Stomach (tissue), 9 donors: ENCODE measurements around the gene SP3. TPM values are rescaled to one million over a fixed set of nuclear protein-coding genes. Genes with fewer than 3 reads are reported as not detected.
"Not testable (repeated sequence)": the region's sequence is repeated elsewhere in the genome, so short reads cannot be mapped to it uniquely, and the experiment has no call there.

Source experiments
- DNase-seq, 2 donors: peaks; one replicate each; pipeline versions ENCODE4 v3.0.0 to v3.0.0-alpha.2; 2013 to 2019
- H3K27ac ChIP-seq, 5 donors: fragments of 200-600 bp in 4 of 5; sonication (generic) in 4 of 5; one replicate each; pipeline ENCODE4 v1.5.1; 2013 to 2019; ENCODE audit warnings: mild to moderate bottlenecking in 1 of 5, moderate library complexity in 1 of 5
- H3K27me3 ChIP-seq, 3 donors: fragments of 200-600 bp; sonication (generic); one replicate each; pipeline ENCODE4 v1.5.1; 2017 to 2019; ENCODE audit warnings: mixed run types in 1 of 3
- H3K36me3 ChIP-seq, 4 donors: fragments of 200-600 bp; sonication (generic); 1 replicate in 3 of 4; 2 replicates in 1 of 4; pipeline ENCODE4 v1.5.1; 2016 to 2019
- H3K4me1 ChIP-seq, 4 donors: fragments of 200-600 bp; sonication (generic); one replicate each; pipeline ENCODE4 v1.5.1; 2016 to 2019
- H3K4me3 ChIP-seq, 4 donors: fragments of 200-600 bp; sonication (generic) in 3 of 4; one replicate each; pipeline ENCODE4 v1.5.1; 2016 to 2019; ENCODE audit warnings: mild to moderate bottlenecking in 1 of 4
- H3K9me3 ChIP-seq, 4 donors: fragments of 200-600 bp; sonication (generic); one replicate each; pipeline ENCODE4 v1.5.1; 2016 to 2019
- EP300 ChIP-seq: sonication (generic); formaldehyde crosslinking; IDR thresholded peaks from one replicate; pipeline ENCODE4 v1.6.1; 2017; ENCODE audit warnings: antibody characterized with exemption
- POLR2A ChIP-seq, 4 donors: fragments of 450-650 bp; IDR thresholded peaks; one replicate each; pipeline ENCODE4 v1.6.1; 2016; ENCODE audit warnings: antibody characterized with exemption in 4 of 4, control low read depth in 2 of 4, mild to moderate bottlenecking in 1 of 4, moderate library complexity in 1 of 4
- POLR2AphosphoS5 ChIP-seq, 3 donors: sonication (generic); formaldehyde crosslinking; IDR thresholded peaks; one replicate each; pipeline ENCODE4 v1.6.1; 2016; ENCODE audit warnings: antibody characterized with exemption in 3 of 3
- WGBS, 5 donors: extraction: QIAGEN DNeasy Blood & Tissue Kit in 3 of 5; methylation state at CpG; one replicate each; pipeline versions ENCODE4 v1.1.5 to v1.1.7; 2013 to 2018; 5-methylcytosine and 5-hydroxymethylcytosine counted together
- intact Hi-C: fragments of 100-400 bp; cut with DNase I; formaldehyde crosslinking; loops from one replicate; pipeline ENCODE4 v1.15.1; 2023; ENCODE audit warnings: low total_unique reads
- polyA plus RNA-seq, 3 donors: library from polyadenylated mRNA; stranded (reverse); fragments of 200-250 nt; gene quantifications; one replicate each; pipeline ENCODE4 v1.2.3, GENCODE V29; 2013
- total RNA-seq, 5 donors: library from RNA; depleted of rRNA; stranded (reverse); fragments of >200 nt; gene quantifications; one replicate each; pipeline versions ENCODE4 v1.1.0 to v1.2.3, GENCODE V29; 2014 to 2016
- TF ChIP-seq, protein P1 (sequence below), 7 experiments: fragments of 450-650 bp in 4 of 7; fragments of 200-600 bp in 3 of 7; sonication (generic) in 3 of 7; IDR thresholded peaks; one replicate each; pipeline ENCODE4 v1.5.1; 2016 to 2019; ENCODE audit warnings: antibody characterized with exemption in 7 of 7, control low read depth in 2 of 7, mild to moderate bottlenecking in 1 of 7
- donor health status: healthy with polysubstance abuse.
- donor health status: Bipolar disorder and iron deficiency.
- donor health status: healthy.

The SP3 gene
- total and polyA plus RNA-seq, 8 donors, result 15.0 to 147 (median 45.2) TPM

GRCh38 chr2:173898178-173898668, 67.0 kb downstream of the SP3 start:
- H3K36me3 ChIP-seq, result no peaks in the 10 kb centered on the region
- WGBS, 5 donors, result 74 to 87% (median 76%) methylated on average over 5 of the region's 5 CpGs
- no peaks in the 10 kb centered on the region for H3K27me3 ChIP-seq
- H3K27ac ChIP-seq, result no peak overlapping the region
- DNase-seq, result peak in 1 of 2 donors; percentile 10
- intact Hi-C loops, result no loop called here
- H3K4me1 ChIP-seq, result no peaks in the 10 kb centered on the region
- no peak overlapping the region for H3K4me3 ChIP-seq
- no peaks in the 10 kb centered on the region for H3K9me3 ChIP-seq
- no peak for TF ChIP-seq EP300
- TF ChIP-seq POLR2A (IDR thresholded peaks at IDR 0.05), result no peak
- TF ChIP-seq POLR2AphosphoS5 (IDR thresholded peaks at IDR 0.05), result no peak
- TF ChIP-seq, protein P1, sequence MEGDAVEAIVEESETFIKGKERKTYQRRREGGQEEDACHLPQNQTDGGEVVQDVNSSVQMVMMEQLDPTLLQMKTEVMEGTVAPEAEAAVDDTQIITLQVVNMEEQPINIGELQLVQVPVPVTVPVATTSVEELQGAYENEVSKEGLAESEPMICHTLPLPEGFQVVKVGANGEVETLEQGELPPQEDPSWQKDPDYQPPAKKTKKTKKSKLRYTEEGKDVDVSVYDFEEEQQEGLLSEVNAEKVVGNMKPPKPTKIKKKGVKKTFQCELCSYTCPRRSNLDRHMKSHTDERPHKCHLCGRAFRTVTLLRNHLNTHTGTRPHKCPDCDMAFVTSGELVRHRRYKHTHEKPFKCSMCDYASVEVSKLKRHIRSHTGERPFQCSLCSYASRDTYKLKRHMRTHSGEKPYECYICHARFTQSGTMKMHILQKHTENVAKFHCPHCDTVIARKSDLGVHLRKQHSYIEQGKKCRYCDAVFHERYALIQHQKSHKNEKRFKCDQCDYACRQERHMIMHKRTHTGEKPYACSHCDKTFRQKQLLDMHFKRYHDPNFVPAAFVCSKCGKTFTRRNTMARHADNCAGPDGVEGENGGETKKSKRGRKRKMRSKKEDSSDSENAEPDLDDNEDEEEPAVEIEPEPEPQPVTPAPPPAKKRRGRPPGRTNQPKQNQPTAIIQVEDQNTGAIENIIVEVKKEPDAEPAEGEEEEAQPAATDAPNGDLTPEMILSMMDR (IDR thresholded peaks at IDR 0.05), result no peak

- DNase-seq, result no peak
- intact Hi-C loops, result no loop called here
- Histone ChIP-seq H3K36me3 (no peaks in the 10 kb centered on the region), H3K27me3 (no peaks in the 10 kb centered on the region), H3K9me3 (no peaks in the 10 kb centered on the region), H3K4me3 (no peak overlapping the region), H3K4me1 (no peaks in the 10 kb centered on the region), H3K27ac (no peak overlapping the region)
- TF ChIP-seq, protein P1 (IDR thresholded peaks at IDR 0.05), result no peak
- no peak for TF ChIP-seq POLR2AphosphoS5 (IDR thresholded peaks at IDR 0.05)
- no peak for TF ChIP-seq POLR2A (IDR thresholded peaks at IDR 0.05)
- no peak for TF ChIP-seq EP300
- WGBS, 5 donors, result 87 to 98% (median 95%) methylated on average over 2 of the region's 2 CpGs
Measured at GRCh38 chr2:173896755-173897154, 68.4 kb downstream of the SP3 start.

DNA sequence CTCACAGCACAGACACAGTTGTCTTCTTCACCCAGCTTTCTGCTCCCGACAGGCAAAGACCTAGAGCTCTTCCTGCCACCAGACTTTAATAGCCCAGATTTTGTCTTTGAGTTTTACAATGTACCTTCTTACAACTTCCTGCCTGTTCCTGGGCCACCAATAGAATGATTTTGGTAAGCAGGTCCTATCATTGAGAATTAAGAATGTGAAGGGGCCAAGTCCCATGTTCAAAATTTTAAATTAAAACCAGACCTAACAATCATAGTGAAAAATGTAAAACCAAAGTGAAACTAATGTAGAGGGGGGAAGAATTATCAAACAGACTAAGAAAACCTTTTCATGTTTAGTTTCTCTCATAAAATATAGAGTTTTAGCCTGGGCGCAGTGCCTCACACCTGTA, 72.8 kb downstream of the SP3 start:
- Histone ChIP-seq H3K9me3 (peaks cover 3 to 21% (median 17%) of the 10 kb centered on the region in 4 donors), H3K4me1 (no peaks in the 10 kb centered on the region), H3K27ac (no peak overlapping the region), H3K4me3 (no peak overlapping the region), H3K36me3 (no peaks in the 10 kb centered on the region), H3K27me3 (no peaks in the 10 kb centered on the region)
- no peak for DNase-seq
- TF ChIP-seq, protein P1 (IDR thresholded peaks at IDR 0.05), result no peak
- TF ChIP-seq EP300, result no peak
- TF ChIP-seq POLR2AphosphoS5 (IDR thresholded peaks at IDR 0.05), result no peak
- no peak for TF ChIP-seq POLR2A (IDR thresholded peaks at IDR 0.05)
- WGBS, 5 donors, result 71 to 87% (median 84%) methylated on average over 2 of the region's 2 CpGs
- intact Hi-C loops, result no loop called here

GRCh38 chr2:173891315-173892037, 73.7 kb downstream of the SP3 start:
- H3K27me3 ChIP-seq, result no peaks in the 10 kb centered on the region
- H3K4me1 ChIP-seq, result no peaks in the 10 kb centered on the region
- peaks cover 3 to 21% (median 17%) of the 10 kb centered on the region in 4 donors for H3K9me3 ChIP-seq
- H3K4me3 ChIP-seq, result no peak overlapping the region
- intact Hi-C loops, result no loop called here
- no peak overlapping the region for H3K27ac ChIP-seq
- no peaks in the 10 kb centered on the region for H3K36me3 ChIP-seq
- DNase-seq, result no peak
- TF ChIP-seq, protein P1 (IDR thresholded peaks at IDR 0.05), result no peak
- no peak for TF ChIP-seq POLR2A (IDR thresholded peaks at IDR 0.05)
- TF ChIP-seq EP300, result no peak
- WGBS, 5 donors, result 83 to 95% (median 93%) methylated on average over 2 of the region's 2 CpGs

GRCh38 chr2:173889464-173889863, 75.7 kb downstream of the SP3 start:
- H3K27me3 ChIP-seq, H3K4me1 ChIP-seq, H3K27ac ChIP-seq, DNase-seq, H3K4me3 ChIP-seq, intact Hi-C loops, H3K36me3 ChIP-seq: not testable (repeated sequence)
- WGBS, 5 donors, result 86 to 97% (median 93%) methylated on average over 1 of the region's 1 CpG
- peaks cover 3 to 21% (median 17%) of the 10 kb centered on the region in 4 donors for H3K9me3 ChIP-seq
